Measurements from ENCODE around the gene MIEF1.

DNA sequence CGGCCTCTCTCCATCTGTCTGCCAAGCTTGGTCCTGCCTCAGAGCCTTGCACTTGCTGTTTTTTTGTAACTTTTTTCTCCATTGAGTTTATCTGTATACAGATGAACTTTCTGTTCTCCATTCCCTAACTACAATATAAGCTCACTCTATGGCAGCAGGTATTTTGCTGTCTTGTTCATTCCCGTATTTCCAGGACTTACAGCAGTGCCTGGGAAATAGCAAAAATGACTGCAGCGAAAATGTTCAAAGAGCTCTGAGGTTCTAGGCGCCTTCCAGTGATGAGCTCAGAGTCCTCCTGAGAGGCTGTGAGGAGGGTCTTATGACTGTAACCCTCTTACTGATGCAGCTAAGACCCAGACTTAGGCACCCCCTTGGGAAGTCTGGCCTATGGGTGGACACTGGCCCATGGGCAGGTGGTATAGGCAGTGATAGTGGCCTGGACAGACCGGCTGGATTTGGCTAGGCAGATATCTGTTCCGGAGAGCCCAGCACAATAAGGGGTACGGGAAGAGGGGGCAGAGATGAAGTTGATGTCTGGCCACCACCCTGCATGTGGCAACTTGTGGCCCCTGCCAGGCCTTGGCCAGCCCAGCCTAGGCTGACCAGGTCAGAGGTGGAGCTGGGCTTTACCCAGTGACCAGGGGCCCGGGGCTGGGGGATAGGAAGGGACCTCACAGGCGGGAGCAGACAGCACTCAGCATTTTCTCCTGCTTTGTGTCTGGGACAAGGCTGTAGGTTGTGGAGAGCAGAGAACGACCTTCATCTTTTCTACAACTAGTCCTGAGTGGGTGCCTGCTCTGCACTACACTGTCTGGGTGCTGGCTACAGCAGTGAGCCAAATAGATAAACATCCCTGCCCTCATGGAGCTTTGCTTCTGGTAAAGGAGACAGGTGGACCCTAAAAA, 22.9 kb downstream of the MIEF1 start:
- TF ChIP-seq, protein P1, sequence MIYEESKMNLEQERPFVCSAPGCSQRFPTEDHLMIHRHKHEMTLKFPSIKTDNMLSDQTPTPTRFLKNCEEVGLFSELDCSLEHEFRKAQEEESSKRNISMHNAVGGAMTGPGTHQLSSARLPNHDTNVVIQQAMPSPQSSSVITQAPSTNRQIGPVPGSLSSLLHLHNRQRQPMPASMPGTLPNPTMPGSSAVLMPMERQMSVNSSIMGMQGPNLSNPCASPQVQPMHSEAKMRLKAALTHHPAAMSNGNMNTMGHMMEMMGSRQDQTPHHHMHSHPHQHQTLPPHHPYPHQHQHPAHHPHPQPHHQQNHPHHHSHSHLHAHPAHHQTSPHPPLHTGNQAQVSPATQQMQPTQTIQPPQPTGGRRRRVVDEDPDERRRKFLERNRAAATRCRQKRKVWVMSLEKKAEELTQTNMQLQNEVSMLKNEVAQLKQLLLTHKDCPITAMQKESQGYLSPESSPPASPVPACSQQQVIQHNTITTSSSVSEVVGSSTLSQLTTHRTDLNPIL (CRISPR knock-in tag; IDR thresholded peaks at IDR 0.05; ENCODE audit: low read depth) = no peak
- TF ChIP-seq ISL1 (CRISPR knock-in tag; IDR thresholded peaks at IDR 0.05) (no peak), OSR1 (CRISPR knock-in tag; IDR thresholded peaks at IDR 0.05) (no peak), BACH2 (CRISPR knock-in tag; IDR thresholded peaks at IDR 0.05; ENCODE audit: borderline replicate concordance) (no peak), ZNF8 (CRISPR knock-in tag; IDR thresholded peaks at IDR 0.05) (no peak), ARNTL (CRISPR knock-in tag; IDR thresholded peaks at IDR 0.05; ENCODE audit: borderline replicate concordance, low read depth) (no peak)

Data from SK-N-SH treated with all-trans-retinoic acid at 6 μM for 48 hours (cell line).